Measurements from ENCODE around the gene TEAD1. TPM values are rescaled to one million over a fixed set of nuclear protein-coding genes. Genes with fewer than 3 reads are reported as not detected.

Gene TEAD1
- total RNA-seq, 1 donor from 2014 or later: 51.9 TPM

DNA sequence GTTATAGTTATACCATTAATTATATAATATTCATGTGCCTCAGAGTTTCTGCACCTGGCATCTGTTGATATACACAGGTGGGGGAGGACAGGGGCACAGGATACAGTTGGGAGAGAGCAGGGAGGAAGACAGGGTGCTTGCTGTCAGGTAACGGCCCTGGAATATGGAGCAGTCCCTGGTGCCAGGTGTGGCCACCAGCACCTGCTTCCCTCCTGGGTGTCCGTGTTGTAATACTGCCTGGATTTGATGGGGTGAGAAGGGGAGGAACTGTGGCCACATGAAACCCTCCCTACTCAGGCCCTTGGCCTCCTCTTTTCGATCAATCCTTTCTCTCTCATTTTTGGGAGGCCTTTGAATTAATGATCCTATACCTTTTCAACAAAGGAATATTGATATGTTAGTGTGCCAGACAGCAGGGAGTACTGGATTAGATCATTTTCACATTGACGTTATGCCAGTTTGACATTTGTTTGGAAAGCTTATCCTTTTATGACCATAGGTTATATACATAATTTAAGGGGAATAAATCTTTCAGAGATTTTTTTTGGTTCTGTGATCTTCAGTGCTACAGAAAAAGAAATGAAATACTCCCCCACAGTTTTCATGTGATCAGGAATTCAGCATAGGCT is 88.6 kb downstream of the TEAD1 start:
- peak in 1 of 2 donors; percentile 35 for ATAC-seq
- intact Hi-C loops (cut with DNase I): no loop called here
- H3K36me3 ChIP-seq: peaks cover 18% of the 10 kb centered on the region

DNA sequence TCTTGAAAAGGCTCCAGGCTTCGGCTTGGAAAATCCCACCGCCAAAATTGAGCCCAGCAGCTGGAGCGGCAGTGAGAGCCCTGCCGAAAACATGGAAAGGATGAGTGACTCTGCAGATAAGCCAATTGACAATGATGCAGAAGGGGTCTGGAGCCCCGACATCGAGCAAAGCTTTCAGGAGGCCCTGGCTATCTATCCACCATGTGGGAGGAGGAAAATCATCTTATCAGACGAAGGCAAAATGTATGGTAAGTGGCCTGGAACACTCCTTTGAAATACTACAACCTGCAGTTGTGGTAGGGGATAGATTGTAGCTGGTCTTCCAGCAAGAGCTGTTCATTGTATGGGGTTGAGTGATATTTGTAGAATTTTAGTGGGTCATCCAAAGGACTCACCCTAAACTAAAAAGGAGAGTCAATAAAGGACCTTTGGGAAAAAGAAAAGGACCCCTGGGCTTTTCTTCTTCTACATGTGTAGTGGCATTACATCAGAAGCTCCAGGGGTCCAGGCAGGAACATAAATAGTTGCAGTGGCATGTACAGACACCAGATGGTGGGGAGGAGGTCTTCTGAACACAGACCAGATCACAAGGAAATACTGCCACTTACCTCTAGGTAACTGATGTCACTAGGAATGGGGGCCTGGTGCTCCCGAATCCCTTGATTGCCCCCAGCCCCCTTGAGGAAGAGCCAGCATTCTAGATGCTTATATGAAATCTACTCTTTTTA is 90.1 kb downstream of the TEAD1 start:
- Histone ChIP-seq H3K4me3 (no peak overlapping the region), H3K9me3 (no peaks in the 10 kb centered on the region), H3K27me3 (ENCODE audit: low read depth) (no peaks in the 10 kb centered on the region), H3K27ac (no peak overlapping the region), H3K36me3 (peaks cover 18% of the 10 kb centered on the region), H3K4me1 (peaks cover 2% of the 10 kb centered on the region)
- intact Hi-C loops (cut with DNase I): no loop called here
- ATAC-seq (no peak), DNase-seq (no peak)
- TF ChIP-seq, protein P1, sequence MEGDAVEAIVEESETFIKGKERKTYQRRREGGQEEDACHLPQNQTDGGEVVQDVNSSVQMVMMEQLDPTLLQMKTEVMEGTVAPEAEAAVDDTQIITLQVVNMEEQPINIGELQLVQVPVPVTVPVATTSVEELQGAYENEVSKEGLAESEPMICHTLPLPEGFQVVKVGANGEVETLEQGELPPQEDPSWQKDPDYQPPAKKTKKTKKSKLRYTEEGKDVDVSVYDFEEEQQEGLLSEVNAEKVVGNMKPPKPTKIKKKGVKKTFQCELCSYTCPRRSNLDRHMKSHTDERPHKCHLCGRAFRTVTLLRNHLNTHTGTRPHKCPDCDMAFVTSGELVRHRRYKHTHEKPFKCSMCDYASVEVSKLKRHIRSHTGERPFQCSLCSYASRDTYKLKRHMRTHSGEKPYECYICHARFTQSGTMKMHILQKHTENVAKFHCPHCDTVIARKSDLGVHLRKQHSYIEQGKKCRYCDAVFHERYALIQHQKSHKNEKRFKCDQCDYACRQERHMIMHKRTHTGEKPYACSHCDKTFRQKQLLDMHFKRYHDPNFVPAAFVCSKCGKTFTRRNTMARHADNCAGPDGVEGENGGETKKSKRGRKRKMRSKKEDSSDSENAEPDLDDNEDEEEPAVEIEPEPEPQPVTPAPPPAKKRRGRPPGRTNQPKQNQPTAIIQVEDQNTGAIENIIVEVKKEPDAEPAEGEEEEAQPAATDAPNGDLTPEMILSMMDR (IDR thresholded peaks at IDR 0.05): no peak

More for the DNA sequence above, 88.6 kb downstream of the TEAD1 start:
- no peak for DNase-seq
- TF ChIP-seq, protein P1 (IDR thresholded peaks at IDR 0.05): no peak
- H3K4me1 ChIP-seq: no peaks in the 10 kb centered on the region
- no peak overlapping the region for H3K4me3 ChIP-seq
- H3K9me3 ChIP-seq: no peaks in the 10 kb centered on the region
- no peak overlapping the region for H3K27ac ChIP-seq
- no peaks in the 10 kb centered on the region for H3K27me3 ChIP-seq (ENCODE audit: low read depth)

DNA sequence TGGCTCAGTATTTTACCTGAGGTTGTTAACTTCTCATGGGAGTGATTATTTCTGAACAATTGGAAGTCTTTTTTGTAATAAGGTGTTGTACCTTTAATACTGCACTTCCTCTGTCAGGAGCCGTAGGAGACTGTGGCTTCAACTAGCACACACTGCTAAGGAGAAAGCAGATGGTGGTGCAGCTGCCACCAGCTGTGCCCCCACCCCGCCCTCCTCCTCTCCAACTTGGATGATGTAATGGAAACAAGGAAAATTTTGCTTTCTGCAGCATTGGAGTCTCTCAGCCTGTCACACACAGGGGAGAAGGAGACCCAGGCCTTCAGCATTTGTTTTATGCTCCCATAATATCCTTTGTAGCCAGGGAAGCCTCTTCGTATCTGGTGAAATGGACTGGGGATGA is 91.2 kb downstream of the TEAD1 start:
- H3K27ac ChIP-seq: peak overlapping the region; percentile 20
- peaks cover 18% of the 10 kb centered on the region for H3K36me3 ChIP-seq
- no peak overlapping the region for H3K4me3 ChIP-seq
- DNase-seq (no peak), ATAC-seq (peak; percentile 40 to 49)
- TF ChIP-seq, protein P1 (IDR thresholded peaks at IDR 0.05): no peak
- no peaks in the 10 kb centered on the region for H3K9me3 ChIP-seq
- peaks cover 10% of the 10 kb centered on the region for H3K4me1 ChIP-seq
- intact Hi-C loops (cut with DNase I): no loop called here
- no peaks in the 10 kb centered on the region for H3K27me3 ChIP-seq (ENCODE audit: low read depth)

DNA sequence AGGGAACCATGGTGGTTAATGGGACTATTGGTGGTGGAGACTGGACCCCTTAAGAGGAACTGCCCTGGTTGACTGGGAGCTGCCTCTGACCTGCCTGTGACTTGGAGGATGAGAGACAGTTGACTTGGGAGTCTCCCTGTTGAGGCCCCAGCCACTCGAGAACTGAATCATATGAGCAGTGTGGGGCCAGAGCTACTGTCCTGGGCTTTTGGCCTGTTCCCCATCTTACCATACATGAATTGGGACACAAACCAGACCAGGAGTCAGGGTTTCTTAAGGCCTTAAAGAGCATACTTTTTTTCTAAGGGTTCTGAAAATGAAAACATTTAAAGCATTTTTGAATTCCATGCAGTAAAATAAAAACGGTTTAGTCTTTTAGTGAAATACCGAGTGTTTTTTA is 92.8 kb downstream of the TEAD1 start:
- TF ChIP-seq, protein P1 (IDR thresholded peaks at IDR 0.05): no peak
- peaks cover 21% of the 10 kb centered on the region for H3K4me1 ChIP-seq

DNA sequence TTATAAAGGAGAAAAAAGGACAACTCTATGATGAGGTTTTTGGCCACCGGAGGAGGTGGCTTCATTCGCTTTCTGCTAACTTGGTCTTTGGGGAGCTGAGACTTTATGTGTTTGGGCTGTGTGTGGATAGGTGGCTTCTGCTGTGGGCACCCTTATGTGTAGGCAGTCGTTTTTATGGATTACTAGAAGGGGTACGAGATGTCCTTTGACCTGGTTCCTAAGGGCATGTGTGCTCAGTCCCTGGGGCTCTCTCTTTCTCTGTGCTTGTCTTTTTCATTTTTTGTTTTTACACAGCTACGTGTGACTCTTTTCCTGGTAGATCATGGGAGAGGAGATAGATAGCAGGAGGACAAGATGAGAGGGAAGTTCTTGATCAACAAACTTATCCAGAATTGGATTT is 93.4 kb downstream of the TEAD1 start:
- H3K4me1 ChIP-seq: peaks cover 21% of the 10 kb centered on the region
- H3K4me3 ChIP-seq: no peak overlapping the region
- H3K27ac ChIP-seq: peak overlapping the region; percentile 14
- ATAC-seq (no peak), DNase-seq (no peak)
- TF ChIP-seq, protein P1 (IDR thresholded peaks at IDR 0.05): no peak
- peaks cover 18% of the 10 kb centered on the region for H3K36me3 ChIP-seq
- intact Hi-C loops (cut with DNase I): no loop called here
- H3K9me3 ChIP-seq: no peaks in the 10 kb centered on the region
- H3K27me3 ChIP-seq (ENCODE audit: low read depth): no peaks in the 10 kb centered on the region

More for the DNA sequence above, 92.8 kb downstream of the TEAD1 start:
- Histone ChIP-seq H3K9me3 (no peaks in the 10 kb centered on the region), H3K4me3 (no peak overlapping the region), H3K27me3 (ENCODE audit: low read depth) (no peaks in the 10 kb centered on the region), H3K27ac (peak overlapping the region; percentile 14), H3K36me3 (peaks cover 18% of the 10 kb centered on the region)
- intact Hi-C loops (cut with DNase I): no loop called here
- DNase-seq (no peak), ATAC-seq (no peak)
